ENCODE results near the gene THAP8.
A peak's percentile ranks its signal among the peaks of the same experiment; 100 is the strongest.

The THAP8 gene

GRCh38 chr19:36030264-36031148 is 23.6 kb downstream of the THAP8 start:
- DNase-seq (ENCODE audit: low spot score) = no peak

- DNase-seq (ENCODE audit: low spot score) = no peak
Measured at GRCh38 chr19:36028313-36029041, 25.6 kb downstream of the THAP8 start.

GRCh38 chr19:36027696-36028095 is 26.4 kb downstream of the THAP8 start:
- DNase-seq (ENCODE audit: low spot score) = no peak

GRCh38 chr19:36026091-36026876 is 27.8 kb downstream of the THAP8 start:
- DNase-seq (ENCODE audit: low spot score) = no peak

- no peak for DNase-seq (ENCODE audit: low spot score)
Measured at GRCh38 chr19:36025541-36025940, 28.5 kb downstream of the THAP8 start.

GRCh38 chr19:36023432-36023831 is 30.7 kb downstream of the THAP8 start:
- DNase-seq (ENCODE audit: low spot score) = no peak

- DNase-seq (ENCODE audit: low spot score) = no peak
Measured at GRCh38 chr19:36019061-36019670, 34.9 kb downstream of the THAP8 start.

- peak; percentile 99 for DNase-seq (ENCODE audit: low spot score)
Measured at GRCh38 chr19:36014012-36014924, 39.8 kb downstream of the THAP8 start, which contains the start of gene ALKBH6. TSS of gene ALKBH6 (minus strand) at chr19:36014213. CDS start at chr19:36013397, 816 bp downstream.

GRCh38 chr19:36013280-36014011 is 40.6 kb downstream of the THAP8 start:
- no peak for DNase-seq (ENCODE audit: low spot score)

- no peak for DNase-seq (ENCODE audit: low spot score)
Measured at GRCh38 chr19:36010402-36010801, 43.7 kb downstream of the THAP8 start.

GRCh38 chr19:36009633-36010379 is 44.3 kb downstream of the THAP8 start:
- no peak for DNase-seq (ENCODE audit: low spot score)

- DNase-seq (ENCODE audit: low spot score) = peak; percentile 78
Measured at GRCh38 chr19:36009220-36009619, 44.9 kb downstream of the THAP8 start.

GRCh38 chr19:36008336-36008978 is 45.6 kb downstream of the THAP8 start, which contains the start of gene SYNE4:
TSS of gene SYNE4 (minus strand) at chr19:36008813. CDS start at chr19:36008681, 132 bp downstream.
- DNase-seq (ENCODE audit: low spot score) = no peak

GRCh38 chr19:36006955-36007354 is 47.1 kb downstream of the THAP8 start:
- DNase-seq (ENCODE audit: low spot score) = no peak

GRCh38 chr19:36003284-36003683 is 50.8 kb downstream of the THAP8 start:
- no peak for DNase-seq (ENCODE audit: low spot score)

- DNase-seq (ENCODE audit: low spot score) = no peak
Measured at GRCh38 chr19:36001605-36002004, 52.5 kb downstream of the THAP8 start.

GRCh38 chr19:35996777-35997176 is 57.3 kb downstream of the THAP8 start:
- DNase-seq (ENCODE audit: low spot score) = no peak
